ENCODE results near the gene RGS3. TPM values are rescaled to one million over a fixed set of nuclear protein-coding genes. Genes with fewer than 3 reads are reported as not detected.

RGS3 gene
- total RNA-seq, 1 donor from 2014 or later: 92.5 TPM

GRCh38 chr9:113646491-113646890 is 183.0 kb downstream of the RGS3 start:
- no peak overlapping the region for H3K27ac ChIP-seq (ENCODE audit: low read depth, low read length)
- H2AFZ ChIP-seq (ENCODE audit: low read depth, low read length): no peak overlapping the region
- H3K9me3 ChIP-seq (ENCODE audit: insufficient read depth, low read depth, low read length): no peaks in the 10 kb centered on the region
- no peaks in the 10 kb centered on the region for H4K20me1 ChIP-seq (ENCODE audit: insufficient read depth, low read length)
- no peak overlapping the region for H3K27ac Mint-ChIP-seq (ENCODE audit: unreplicated experiment)
- H3K9ac ChIP-seq (ENCODE audit: low read length): no peak overlapping the region
- no peak for FAIRE-seq
- H3K27me3 ChIP-seq (ENCODE audit: insufficient read depth, low read length): no peaks in the 10 kb centered on the region
- no peak overlapping the region for H3K4me2 ChIP-seq (ENCODE audit: low read length)
- peaks cover 2% of the 10 kb centered on the region for H3K36me3 Mint-ChIP-seq (ENCODE audit: low read depth, unreplicated experiment)
- no peak for TF ChIP-seq EZH2 (IDR thresholded peaks at IDR 0.05; ENCODE audit: insufficient read depth, low read length)
- TF ChIP-seq, protein P1, sequence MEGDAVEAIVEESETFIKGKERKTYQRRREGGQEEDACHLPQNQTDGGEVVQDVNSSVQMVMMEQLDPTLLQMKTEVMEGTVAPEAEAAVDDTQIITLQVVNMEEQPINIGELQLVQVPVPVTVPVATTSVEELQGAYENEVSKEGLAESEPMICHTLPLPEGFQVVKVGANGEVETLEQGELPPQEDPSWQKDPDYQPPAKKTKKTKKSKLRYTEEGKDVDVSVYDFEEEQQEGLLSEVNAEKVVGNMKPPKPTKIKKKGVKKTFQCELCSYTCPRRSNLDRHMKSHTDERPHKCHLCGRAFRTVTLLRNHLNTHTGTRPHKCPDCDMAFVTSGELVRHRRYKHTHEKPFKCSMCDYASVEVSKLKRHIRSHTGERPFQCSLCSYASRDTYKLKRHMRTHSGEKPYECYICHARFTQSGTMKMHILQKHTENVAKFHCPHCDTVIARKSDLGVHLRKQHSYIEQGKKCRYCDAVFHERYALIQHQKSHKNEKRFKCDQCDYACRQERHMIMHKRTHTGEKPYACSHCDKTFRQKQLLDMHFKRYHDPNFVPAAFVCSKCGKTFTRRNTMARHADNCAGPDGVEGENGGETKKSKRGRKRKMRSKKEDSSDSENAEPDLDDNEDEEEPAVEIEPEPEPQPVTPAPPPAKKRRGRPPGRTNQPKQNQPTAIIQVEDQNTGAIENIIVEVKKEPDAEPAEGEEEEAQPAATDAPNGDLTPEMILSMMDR (IDR thresholded peaks at IDR 0.05; ENCODE audit: insufficient read depth, low read depth, low read length): no peak
- H3K27me3 Mint-ChIP-seq (ENCODE audit: low read depth, unreplicated experiment): peaks cover 3% of the 10 kb centered on the region
- H3K4me3 Mint-ChIP-seq (ENCODE audit: unreplicated experiment): no peak overlapping the region
- peaks cover 14% of the 10 kb centered on the region for H3K4me1 ChIP-seq (ENCODE audit: insufficient read depth, low read length)
- no peaks in the 10 kb centered on the region for H3K36me3 ChIP-seq (ENCODE audit: insufficient read depth, low read length)
- no peak for DNase-seq (ENCODE audit: low read depth)
- H3K79me2 ChIP-seq (ENCODE audit: insufficient read depth, low read length): no peaks in the 10 kb centered on the region
- peaks cover 2% of the 10 kb centered on the region for H3K9me3 Mint-ChIP-seq (ENCODE audit: unreplicated experiment)
- no peak overlapping the region for H3K4me3 ChIP-seq (ENCODE audit: insufficient read depth, low read depth, low read length)
- H3K4me1 Mint-ChIP-seq (ENCODE audit: low read depth, unreplicated experiment): peaks cover 14% of the 10 kb centered on the region

Other genes with a start within 250 kb of the RGS3 start
- gene FKBP15, start 242.4 kb upstream of the RGS3 start, total RNA-seq: 26.4 and 27.2 TPM in 2 replicates
- 35.8 and 39.1 TPM in 2 replicates for gene SLC31A1, start 242.2 kb upstream of the RGS3 start, total RNA-seq
- gene CDC26, start 188.2 kb upstream of the RGS3 start, total RNA-seq: 22.5 and 23.9 TPM in 2 replicates
- 33.2 and 33.4 TPM in 2 replicates for gene PRPF4, start 188.1 kb upstream of the RGS3 start, total RNA-seq
- gene RNF183, start 160.4 kb upstream of the RGS3 start, total RNA-seq: not detected in 2 replicates
- gene WDR31, start 123.5 kb upstream of the RGS3 start, total RNA-seq: 1.6 and 2.1 TPM in 2 replicates
- 0.27 TPM in 1 of 2 replicates, not detected in the other for gene BSPRY, start 114.2 kb upstream of the RGS3 start, total RNA-seq
- gene HDHD3, start 86.7 kb upstream of the RGS3 start, total RNA-seq: 8.8 and 9.4 TPM in 2 replicates
- gene ALAD, start 62.4 kb upstream of the RGS3 start, total RNA-seq: 19.9 and 20.7 TPM in 2 replicates
- gene POLE3, start 53.1 kb upstream of the RGS3 start, total RNA-seq: 36.6 and 37.4 TPM in 2 replicates
- gene C9orf43, start 53.0 kb upstream of the RGS3 start, total RNA-seq: 0.65 and 0.66 TPM in 2 replicates

Data from astrocyte (in vitro differentiated cells and primary cell).